AG09309 (cell line): Measurements from ENCODE around the gene PDXP.
A peak's percentile ranks its signal among the peaks of the same experiment; 100 is the strongest.

Source experiments
- DNase-seq: peaks from one replicate; pipeline ENCODE4 v3.0.0-alpha.2; 2010; ENCODE audit warnings: low read depth
- H3K4me3 ChIP-seq: 2 replicates; pipeline ENCODE4 v1.5.1; 2011; ENCODE audit warnings: mild to moderate bottlenecking, low read depth, low read length, moderate library complexity; ENCODE audit not compliant: control insufficient read depth
- TF ChIP-seq, protein P1 (sequence below): IDR thresholded peaks from 2 replicates; pipeline ENCODE4 v1.5.1; 2011; ENCODE audit warnings: mild to moderate bottlenecking, low read depth, low read length, inconsistent platforms; ENCODE audit not compliant: insufficient read depth, control insufficient read depth; ENCODE audit errors: missing control alignments

PDXP gene

DNA sequence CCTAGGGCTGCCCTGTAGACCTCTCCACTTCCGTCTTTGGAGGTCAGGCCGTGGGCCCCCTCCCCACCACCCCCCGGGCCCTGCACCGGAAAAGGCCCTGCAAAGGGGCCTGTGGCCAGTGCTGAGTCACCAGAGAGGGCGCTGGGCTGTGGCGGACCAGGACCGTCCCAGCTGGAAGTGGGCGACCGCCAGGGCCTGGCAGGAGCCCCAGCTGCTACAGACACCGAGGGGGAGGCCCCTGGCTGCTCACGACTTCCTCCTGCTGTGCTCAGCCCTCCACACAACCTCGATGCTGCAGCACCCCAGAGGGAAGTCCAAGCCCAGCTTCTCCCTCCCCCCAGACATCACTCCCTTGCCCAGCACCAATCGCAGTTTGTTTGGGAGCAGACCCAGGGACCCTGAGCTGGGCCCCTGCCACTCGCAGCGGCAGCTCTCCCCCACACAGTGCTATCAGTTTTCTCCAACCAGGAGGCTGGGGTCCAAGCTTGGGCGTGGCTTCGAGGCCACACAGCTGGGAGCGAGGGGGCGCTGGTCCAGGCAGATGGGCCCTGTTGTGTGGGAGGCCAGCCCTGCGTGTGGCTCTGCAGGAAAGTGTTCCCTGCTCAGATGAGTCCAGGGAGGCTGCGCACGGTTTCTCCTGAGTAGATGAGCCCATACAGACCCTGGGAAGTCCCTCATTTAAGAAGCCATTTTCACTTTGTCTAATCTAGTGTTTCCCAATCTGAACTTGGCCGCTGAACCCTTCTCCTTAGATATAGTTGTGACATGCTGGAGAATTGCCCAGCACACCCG is 24.7 kb upstream of the PDXP start:
- no peak overlapping the region for H3K4me3 ChIP-seq
- TF ChIP-seq, protein P1, sequence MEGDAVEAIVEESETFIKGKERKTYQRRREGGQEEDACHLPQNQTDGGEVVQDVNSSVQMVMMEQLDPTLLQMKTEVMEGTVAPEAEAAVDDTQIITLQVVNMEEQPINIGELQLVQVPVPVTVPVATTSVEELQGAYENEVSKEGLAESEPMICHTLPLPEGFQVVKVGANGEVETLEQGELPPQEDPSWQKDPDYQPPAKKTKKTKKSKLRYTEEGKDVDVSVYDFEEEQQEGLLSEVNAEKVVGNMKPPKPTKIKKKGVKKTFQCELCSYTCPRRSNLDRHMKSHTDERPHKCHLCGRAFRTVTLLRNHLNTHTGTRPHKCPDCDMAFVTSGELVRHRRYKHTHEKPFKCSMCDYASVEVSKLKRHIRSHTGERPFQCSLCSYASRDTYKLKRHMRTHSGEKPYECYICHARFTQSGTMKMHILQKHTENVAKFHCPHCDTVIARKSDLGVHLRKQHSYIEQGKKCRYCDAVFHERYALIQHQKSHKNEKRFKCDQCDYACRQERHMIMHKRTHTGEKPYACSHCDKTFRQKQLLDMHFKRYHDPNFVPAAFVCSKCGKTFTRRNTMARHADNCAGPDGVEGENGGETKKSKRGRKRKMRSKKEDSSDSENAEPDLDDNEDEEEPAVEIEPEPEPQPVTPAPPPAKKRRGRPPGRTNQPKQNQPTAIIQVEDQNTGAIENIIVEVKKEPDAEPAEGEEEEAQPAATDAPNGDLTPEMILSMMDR = peak; percentile 31
- DNase-seq = peak; percentile 23

DNA sequence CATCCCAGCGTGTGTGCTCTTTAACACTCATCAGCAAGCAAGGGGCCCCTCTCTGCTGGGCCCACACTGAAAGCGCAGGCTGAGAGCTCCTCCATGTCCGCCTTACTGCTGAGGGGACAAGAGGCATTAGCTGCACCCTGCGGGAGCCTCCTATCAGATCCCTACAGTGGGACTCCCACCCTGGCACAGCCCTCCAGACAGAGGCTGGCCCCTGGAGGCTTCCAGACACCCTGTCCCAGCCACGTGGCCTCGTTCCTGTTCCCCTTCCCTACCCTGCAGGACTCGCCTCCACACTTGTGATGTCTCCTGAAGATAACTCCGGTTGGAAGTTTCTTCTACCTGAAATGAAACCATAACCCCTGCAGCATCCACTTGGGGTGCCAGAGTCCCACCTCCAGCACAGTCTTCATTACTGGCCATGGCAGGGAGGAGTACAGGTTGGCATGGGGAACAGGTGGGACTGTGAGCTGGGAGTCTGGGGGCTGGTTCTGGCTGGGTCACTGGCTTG is 24.1 kb upstream of the PDXP start:
- DNase-seq = no peak
- TF ChIP-seq, protein P1 = peak; percentile 22
- no peak overlapping the region for H3K4me3 ChIP-seq

DNA sequence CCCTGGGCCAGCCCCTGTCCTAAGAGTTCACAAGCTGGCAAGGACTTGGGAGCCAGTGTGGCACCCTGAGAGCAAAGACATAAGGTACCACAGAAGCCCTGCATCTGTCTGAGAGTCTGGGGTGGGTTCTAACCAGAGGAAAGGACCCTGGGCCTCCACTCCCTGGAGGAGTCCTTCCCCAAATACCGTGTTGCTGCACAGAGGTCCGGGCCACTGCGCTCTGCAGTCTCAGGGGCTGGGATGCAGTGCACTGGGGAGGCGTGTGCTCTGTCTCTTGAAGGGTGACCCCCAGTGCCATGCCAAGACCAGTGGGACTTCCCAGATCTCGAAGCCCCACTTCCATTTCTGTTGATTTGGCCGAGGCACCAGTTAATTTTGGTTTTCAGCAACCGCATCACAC is 23.4 kb upstream of the PDXP start:
- no peak for DNase-seq
- H3K4me3 ChIP-seq = no peak overlapping the region
- TF ChIP-seq, protein P1 = no peak

DNA sequence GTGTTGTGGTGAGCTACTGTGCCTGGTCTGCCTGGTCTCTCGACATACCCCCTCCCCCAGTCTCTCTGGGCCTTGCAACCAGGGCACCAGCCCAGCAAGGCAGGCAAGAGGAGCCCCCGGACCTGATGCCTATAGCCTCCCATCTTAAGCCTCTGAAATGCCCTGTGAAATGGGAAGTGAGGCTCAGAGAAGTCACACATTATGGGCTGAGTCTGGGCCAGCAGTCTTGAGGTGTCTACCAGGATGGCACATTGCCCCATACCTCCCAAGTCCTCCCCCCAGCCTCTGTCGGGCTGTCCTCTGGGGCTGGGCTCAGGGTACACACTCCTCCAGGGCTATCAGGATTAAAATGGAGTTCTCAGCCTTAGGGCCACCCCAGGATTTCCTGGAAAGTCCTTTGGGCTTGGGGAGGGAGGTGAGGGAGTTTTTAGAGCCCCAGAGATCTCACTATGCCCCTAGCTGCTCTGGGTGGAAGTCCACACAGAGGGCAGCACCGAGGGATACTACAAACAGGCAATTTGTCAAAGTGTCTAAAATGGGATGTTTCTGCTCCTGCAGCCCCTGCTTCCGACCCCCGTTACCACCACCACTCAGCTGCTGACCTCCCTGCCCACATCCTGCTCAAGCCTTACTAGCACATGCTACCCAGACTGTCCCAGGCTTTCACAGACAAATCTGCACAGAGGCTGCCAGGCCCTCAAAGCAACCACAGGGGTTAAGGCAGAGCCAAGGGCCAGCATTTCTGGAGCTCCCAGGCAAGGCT is 22.2 kb upstream of the PDXP start:
- DNase-seq = no peak
- TF ChIP-seq, protein P1 = peak; percentile 31
- no peak overlapping the region for H3K4me3 ChIP-seq

DNA sequence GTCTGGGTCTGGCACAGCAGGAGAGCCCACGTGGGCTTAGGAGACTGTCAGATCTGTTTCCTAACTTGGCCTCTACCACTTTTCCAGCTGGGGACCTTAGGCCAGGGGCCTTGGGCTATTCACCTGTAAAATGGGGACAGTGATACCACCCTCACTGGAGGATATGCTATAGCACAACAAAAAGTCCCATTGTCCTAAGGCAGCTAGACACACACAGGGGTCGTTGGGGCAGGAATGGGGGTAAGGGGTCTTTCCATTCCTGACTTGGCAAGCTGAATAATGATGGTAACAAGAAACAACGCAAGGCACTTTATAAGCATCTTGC is 21.6 kb upstream of the PDXP start:
- no peak overlapping the region for H3K4me3 ChIP-seq
- TF ChIP-seq, protein P1 = no peak
- no peak for DNase-seq

DNA sequence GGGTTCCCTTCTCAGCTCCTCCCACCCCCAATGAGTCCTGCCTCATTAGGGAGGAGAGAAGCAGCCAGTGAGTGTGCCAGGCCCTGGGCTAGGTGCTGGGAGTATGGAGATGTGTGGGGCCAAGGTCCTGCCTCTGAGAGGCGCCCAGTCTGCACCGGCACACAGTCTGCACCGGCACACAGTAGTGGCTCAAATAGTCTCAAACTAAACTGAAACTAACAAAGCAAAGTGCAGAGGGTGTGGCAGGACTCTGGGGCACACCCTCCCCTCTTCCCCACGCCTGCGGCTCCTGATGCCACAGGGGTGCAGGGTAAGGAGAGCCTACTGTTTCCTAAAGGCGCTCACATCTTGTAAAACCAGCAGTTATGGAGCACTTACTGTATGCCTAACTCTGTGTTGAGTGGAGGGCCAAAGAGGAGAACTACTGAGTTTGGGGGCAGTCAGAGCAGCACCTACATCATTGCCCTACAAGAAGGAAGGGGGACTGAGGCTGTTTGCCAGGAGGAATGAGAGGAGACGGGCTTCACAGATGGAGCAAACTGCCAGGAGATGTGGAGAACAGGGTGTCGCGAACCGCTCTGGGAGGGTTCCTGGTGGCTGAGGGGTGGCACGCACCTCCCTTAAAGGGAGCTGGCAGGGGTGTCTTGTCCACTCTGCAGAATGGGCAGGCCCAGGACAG is 20.0 kb upstream of the PDXP start:
- no peak overlapping the region for H3K4me3 ChIP-seq
- TF ChIP-seq, protein P1 = no peak
- no peak for DNase-seq
